Nephron progenitor cell (in vitro differentiated cells): ENCODE data around the gene ALG14.

ENCODE experiments used
- DNase-seq: peaks from one replicate; pipeline ENCODE4 v3.0.0; 2021
- H3K27ac Mint-ChIP-seq: 2 replicates; pipeline ENCODE4 v1.8.0; 2021; ENCODE audit warnings: mild to moderate bottlenecking, moderate library complexity, mixed read lengths
- H3K27me3 Mint-ChIP-seq: 2 replicates; pipeline ENCODE4 v1.8.0; 2021; ENCODE audit warnings: mild to moderate bottlenecking, low read depth, mixed read lengths; ENCODE audit not compliant: poor library complexity
- H3K36me3 Mint-ChIP-seq: 2 replicates; pipeline ENCODE4 v1.8.0; 2021; ENCODE audit warnings: low read depth, mixed read lengths
- H3K4me1 Mint-ChIP-seq: 2 replicates; pipeline ENCODE4 v1.8.0; 2021; ENCODE audit warnings: mixed read lengths
- H3K4me3 Mint-ChIP-seq: 2 replicates; pipeline ENCODE4 v1.8.0; 2021; ENCODE audit warnings: mild to moderate bottlenecking, moderate library complexity, mixed read lengths
- H3K9me3 Mint-ChIP-seq: 2 replicates; pipeline ENCODE4 v1.8.0; 2021; ENCODE audit warnings: mild to moderate bottlenecking, moderate library complexity, mixed read lengths
- TF ChIP-seq, protein P1 (sequence below): fragments of 200-600 bp; sonication (generic); IDR thresholded peaks from 2 replicates; pipeline ENCODE4 v1.5.0; 2021; ENCODE audit warnings: antibody characterized with exemption

The ALG14 gene

DNA sequence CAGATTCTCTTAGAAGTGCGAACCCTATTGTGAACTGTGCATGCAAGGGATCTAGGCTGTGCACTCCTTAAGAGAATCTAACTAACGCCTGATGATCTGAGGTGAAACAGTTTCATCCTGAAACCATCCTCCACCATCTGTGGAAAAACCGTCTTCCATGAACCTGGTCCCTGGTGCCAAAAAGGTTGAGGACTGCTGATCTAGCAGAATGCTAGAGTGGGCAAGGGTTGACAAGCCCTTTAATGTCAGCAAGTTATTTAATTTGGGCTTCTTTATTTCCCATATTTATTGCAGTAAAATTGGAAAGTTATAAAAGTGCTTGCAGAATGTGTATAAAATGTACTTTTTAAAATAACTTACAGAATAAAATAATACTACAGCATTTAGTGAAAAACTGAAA lies 26.4 kb downstream of the ALG14 start:
- DNase-seq = no peak
- Mint-ChIP-seq H3K27me3 (no peaks in the 10 kb centered on the region), H3K9me3 (no peaks in the 10 kb centered on the region), H3K4me1 (no peaks in the 10 kb centered on the region), H3K36me3 (no peaks in the 10 kb centered on the region), H3K4me3 (no peak overlapping the region), H3K27ac (no peak overlapping the region)
- TF ChIP-seq, protein P1, sequence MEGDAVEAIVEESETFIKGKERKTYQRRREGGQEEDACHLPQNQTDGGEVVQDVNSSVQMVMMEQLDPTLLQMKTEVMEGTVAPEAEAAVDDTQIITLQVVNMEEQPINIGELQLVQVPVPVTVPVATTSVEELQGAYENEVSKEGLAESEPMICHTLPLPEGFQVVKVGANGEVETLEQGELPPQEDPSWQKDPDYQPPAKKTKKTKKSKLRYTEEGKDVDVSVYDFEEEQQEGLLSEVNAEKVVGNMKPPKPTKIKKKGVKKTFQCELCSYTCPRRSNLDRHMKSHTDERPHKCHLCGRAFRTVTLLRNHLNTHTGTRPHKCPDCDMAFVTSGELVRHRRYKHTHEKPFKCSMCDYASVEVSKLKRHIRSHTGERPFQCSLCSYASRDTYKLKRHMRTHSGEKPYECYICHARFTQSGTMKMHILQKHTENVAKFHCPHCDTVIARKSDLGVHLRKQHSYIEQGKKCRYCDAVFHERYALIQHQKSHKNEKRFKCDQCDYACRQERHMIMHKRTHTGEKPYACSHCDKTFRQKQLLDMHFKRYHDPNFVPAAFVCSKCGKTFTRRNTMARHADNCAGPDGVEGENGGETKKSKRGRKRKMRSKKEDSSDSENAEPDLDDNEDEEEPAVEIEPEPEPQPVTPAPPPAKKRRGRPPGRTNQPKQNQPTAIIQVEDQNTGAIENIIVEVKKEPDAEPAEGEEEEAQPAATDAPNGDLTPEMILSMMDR = no peak

- Mint-ChIP-seq H3K27ac (no peak overlapping the region), H3K9me3 (no peaks in the 10 kb centered on the region), H3K27me3 (no peaks in the 10 kb centered on the region), H3K4me1 (no peaks in the 10 kb centered on the region), H3K36me3 (no peaks in the 10 kb centered on the region), H3K4me3 (no peak overlapping the region)
- TF ChIP-seq, protein P1 = peak; percentile 97
- peak; percentile 84 for DNase-seq
These were observed 29.4 kb downstream of the ALG14 start for GRCh38 chr1:95043141-95043980.

- H3K27ac Mint-ChIP-seq = no peak overlapping the region
- TF ChIP-seq, protein P1 = no peak
- no peak for DNase-seq
- H3K4me3 Mint-ChIP-seq = no peak overlapping the region
- no peaks in the 10 kb centered on the region for H3K9me3 Mint-ChIP-seq
- H3K36me3 Mint-ChIP-seq = no peaks in the 10 kb centered on the region
- H3K4me1 Mint-ChIP-seq = no peaks in the 10 kb centered on the region
- H3K27me3 Mint-ChIP-seq = no peaks in the 10 kb centered on the region
These were observed 30.5 kb downstream of the ALG14 start for GRCh38 chr1:95042286-95042685.

DNA sequence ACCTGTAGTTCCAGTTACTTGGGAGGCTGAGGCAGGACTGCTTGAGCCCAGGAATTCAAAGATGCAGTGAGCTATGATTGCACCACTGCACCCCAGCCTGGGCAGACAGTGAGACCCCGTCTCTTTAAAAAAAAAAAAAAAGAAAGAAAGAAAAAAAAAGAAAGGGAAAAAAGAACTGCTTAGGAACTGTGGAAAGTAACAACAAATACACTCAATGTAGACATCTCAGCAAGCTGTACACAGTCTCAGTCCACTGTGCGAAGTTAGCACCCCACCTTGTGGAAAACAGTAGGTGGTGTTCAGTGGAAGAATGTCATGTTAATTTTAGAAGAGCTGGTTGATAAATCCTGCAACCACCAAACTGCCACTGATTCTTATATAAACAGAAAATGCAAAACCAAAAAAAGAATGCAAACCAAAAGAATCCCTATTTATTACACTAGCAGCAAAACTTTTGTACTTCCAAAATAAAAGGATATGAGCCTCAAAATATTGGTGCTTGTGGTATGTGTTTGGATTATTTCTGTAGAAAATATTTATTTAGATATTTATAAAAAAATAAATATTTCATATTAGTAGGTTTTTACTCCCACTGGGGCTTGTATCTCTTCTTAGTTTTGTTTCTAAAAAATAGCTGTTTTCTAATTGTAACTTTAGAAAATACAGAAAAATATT lies 31.1 kb downstream of the ALG14 start:
- no peaks in the 10 kb centered on the region for H3K9me3 Mint-ChIP-seq

DNA sequence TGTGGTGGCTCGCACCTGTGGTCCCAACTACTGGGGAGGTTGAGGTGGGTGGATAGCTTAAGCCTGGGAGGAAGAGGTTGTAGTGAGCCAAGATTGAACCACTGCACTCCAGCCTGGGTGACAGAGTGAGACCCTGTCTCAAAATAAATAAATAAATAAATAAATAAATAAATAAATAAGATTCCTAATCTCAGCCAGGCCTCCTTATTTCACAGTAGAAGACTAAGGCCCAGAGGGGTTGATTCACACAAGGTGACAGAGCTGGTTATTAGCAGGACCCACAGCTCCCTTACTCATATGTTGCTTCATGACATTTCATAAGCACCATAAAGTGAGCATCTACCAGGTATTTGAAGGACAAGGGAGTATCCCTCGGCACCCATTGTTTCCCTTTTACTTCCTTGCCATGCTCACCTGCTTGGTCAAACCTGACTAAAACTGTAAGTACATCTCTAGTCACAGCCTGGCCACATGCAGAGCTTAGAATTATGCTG lies 32.7 kb downstream of the ALG14 start:
- H3K36me3 Mint-ChIP-seq = no peaks in the 10 kb centered on the region
- H3K9me3 Mint-ChIP-seq = no peaks in the 10 kb centered on the region
- TF ChIP-seq, protein P1 = no peak
- no peaks in the 10 kb centered on the region for H3K27me3 Mint-ChIP-seq
- H3K4me3 Mint-ChIP-seq = no peak overlapping the region
- no peak for DNase-seq
- no peak overlapping the region for H3K27ac Mint-ChIP-seq
- no peaks in the 10 kb centered on the region for H3K4me1 Mint-ChIP-seq

More for the DNA sequence above, 31.1 kb downstream of the ALG14 start:
- Mint-ChIP-seq H3K27me3 (no peaks in the 10 kb centered on the region), H3K36me3 (no peaks in the 10 kb centered on the region), H3K4me1 (no peaks in the 10 kb centered on the region), H3K4me3 (no peak overlapping the region), H3K27ac (no peak overlapping the region)
- peak; percentile 36 for DNase-seq
- TF ChIP-seq, protein P1 = peak; percentile 71
